HG02870 (cell line): ENCODE data around the gene CCL17.
"Not testable (repeated sequence)": the region's sequence is repeated elsewhere in the genome, so short reads cannot be mapped to it uniquely, and the experiment has no call there.

ENCODE experiments used
- ATAC-seq: cut with Tn5 transposase; IDR thresholded peaks from one replicate; pipeline ENCODE4 v1.9.1; 2021; ENCODE audit warnings: mild to moderate bottlenecking, moderate library complexity; ENCODE audit not compliant: unreplicated experiment

The CCL17 gene

DNA sequence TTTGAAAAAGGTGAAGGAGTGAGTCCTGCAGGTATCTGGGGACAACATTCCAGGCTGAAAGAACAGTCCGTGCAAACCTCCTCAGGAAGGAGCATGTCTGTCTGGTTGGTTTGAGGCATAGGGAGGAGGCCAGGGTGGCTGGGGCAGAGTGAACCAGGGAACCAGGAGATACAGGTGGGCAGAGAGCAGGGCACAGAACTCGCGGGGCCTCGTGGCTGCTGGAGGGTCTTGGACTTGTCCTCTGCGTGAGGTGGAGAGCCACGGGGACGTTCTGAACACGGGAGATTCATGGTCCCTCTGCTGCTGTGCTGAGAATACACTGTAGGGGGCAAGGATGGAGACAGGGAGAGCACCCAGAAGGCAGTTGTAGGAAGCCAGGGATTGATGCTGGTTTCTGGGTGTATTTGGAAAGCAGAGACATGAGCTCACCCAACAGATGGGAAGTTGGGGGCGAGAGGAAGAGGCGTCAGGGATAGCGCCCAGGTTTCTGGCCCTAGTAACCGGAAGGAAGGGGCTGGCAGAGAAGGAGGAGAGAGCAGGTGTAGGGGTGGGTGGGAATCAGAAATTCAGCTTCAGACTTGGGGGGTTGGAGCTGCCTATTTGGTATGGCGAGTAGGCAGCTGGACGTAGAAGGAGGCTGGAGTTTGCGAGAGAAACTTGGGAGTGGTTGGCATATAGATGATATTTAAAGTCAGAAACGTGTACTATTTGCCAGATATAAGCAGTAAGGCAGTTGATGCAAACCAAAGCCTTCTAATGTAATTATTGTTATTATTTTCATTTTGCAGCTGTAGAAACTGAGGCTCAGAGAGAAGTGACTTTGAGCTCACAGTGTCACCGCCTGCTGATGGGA is at the start of gene CCL17:
CCL17 (plus strand) TSS at position 803 of the 853 bp plus-strand sequence. CDS start 9,166 bp downstream, outside the sequence.
- no peak for ATAC-seq

DNA sequence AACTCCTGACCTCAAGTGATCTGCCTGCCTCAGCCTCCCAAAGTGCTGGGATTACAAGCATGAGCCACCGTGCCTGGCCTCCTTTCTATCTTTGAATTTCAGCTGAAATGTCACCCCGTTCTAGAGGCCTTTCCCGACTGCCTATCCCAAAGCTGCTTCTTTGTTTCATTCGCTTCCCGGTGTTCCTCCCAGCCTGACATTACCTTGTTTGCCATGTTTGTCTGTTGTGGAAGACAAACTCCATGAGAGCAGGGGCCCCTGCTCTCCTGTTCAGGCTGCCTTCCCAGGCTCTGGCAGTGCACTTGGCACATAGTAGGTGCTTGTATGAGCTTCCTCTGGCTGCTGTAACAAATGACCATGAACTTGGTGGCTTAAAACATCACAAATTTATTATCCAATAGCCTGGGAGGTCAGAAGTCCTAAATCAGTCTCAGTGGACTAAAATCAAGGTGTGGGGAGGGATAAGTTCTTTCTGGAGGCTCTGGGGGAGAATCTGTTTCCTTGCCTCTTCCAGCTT is 48.6 kb upstream of the CCL17 start:
- no peak for ATAC-seq

DNA sequence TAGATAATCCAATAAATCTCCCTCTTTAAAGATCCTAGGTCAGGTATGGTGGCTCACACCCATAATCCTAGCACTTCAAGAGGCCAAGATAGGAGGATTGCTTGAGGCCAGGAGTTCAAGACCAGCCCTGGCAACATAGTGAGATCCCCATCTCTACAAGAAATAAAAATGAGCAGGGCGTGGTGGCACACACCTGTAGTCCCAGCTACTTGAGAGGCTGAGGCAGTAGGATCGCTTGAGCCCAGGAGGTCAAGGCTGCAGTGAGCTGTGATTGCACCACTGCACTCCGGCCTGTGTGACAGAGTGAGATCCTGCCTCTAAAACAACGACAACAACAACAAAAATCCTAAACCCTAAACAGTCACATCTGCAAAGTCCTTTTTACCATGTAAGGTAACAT is 48.0 kb upstream of the CCL17 start:
- ATAC-seq: no peak

DNA sequence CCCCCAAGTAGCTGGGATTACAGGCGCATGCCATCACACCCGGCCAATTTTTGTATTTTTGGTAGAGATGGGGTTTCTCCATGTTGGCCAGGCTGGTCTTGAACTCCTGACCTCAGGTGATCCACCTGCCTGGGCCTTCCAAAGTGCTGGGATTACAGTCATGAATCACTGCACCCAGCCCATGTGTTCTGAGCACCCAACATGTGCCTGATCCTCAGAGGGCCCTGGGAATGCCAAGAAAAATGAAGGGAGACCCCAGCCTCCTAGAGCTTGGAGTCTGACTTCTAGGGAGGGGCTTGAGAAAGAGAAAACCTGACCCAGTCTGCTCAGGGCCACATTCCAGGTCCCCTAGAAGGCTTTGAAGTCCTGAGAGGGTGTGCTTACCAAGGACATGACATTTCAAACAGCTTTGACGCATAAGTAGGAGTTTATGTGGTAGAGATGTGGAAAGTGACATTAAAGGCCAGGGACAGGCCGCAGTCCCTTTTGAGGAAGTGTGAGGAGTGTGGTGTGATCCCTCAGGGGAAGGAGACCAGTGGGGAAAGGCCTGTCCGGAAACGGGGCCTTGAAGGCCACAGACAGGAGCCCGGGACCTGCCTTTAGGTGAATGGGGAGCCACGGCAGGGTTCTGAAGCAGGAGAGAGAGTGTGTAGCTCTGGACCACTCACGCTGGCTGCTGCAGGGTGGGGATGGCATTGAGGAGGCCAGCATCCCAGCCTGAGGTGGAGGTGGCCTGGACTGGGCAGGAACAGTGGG is 47.1 kb upstream of the CCL17 start:
- ATAC-seq: no peak

DNA sequence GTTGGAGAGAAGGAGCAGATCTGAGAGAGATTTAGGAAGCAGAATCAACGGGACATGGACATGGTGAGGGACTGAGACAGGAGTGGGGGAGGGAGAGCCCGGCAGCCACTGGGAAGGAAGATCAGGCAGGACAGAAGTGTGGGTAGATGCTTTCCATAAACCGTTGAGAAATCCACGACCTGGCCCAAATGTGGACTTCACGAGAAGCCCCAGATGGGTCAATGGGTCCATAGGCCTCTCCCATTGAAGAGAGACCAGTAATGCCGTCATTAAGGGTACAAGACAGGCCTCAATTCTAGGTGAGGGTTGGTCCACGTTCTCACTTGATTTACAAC is 46.5 kb upstream of the CCL17 start:
- ATAC-seq: peak; percentile 15

DNA sequence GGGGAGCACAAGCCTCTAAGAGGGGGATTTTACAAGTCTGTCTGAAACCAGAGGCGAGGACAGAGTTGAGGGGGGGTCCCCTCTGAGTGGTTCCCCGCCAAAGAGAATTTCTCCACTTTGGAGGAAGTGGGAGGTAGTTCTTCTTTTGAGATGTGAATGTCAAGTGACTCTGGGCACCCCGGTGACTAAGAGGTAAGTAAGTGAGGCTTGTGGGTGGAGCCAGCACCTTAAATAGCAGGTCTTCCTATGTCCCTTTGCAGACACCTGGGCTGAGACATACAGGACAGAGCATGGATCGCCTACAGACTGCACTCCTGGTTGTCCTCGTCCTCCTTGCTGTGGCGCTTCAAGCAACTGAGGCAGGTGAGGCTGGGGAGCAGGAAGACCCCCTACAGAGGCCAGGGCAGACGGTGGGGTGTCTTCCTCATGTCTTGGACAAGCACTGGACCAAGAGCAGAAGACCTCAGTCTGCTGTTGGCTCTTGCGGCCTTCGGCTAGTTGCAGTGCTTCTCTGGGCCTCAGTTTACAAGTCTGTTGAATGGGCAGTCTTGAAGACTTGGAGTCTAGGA is 46.0 kb upstream of the CCL17 start, which contains the start of gene CCL22:
CCL22 (plus strand) TSS at position 257 of the 569 bp plus-strand sequence; CDS start at position 291, 34 bp downstream.
- peak; percentile 54 for ATAC-seq

DNA sequence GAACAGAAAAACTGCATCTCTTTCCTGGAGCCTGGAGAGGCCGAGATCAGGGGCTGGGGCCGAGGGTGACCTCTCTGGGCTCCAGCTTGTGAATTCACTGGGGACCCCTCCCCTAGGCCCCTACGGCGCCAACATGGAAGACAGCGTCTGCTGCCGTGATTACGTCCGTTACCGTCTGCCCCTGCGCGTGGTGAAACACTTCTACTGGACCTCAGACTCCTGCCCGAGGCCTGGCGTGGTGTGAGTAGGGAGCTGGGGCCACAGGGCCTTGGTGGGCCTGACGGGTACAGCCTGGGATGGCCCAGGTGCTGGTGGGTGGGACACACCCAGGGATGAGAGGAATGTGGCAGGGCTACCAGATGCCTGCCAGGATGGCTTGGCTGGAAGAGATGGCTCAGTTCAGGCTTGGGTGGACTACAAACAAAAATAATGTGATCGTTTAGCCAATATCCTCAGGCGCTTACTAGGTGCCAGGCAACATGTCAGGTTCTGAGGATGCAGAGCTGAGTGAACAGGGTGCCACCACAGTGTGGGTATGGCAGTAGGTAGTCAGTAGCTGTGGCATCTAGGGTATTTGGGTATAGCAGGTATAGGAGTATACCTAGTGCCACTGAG is 44.1 kb upstream of the CCL17 start:
- no peak for ATAC-seq

DNA sequence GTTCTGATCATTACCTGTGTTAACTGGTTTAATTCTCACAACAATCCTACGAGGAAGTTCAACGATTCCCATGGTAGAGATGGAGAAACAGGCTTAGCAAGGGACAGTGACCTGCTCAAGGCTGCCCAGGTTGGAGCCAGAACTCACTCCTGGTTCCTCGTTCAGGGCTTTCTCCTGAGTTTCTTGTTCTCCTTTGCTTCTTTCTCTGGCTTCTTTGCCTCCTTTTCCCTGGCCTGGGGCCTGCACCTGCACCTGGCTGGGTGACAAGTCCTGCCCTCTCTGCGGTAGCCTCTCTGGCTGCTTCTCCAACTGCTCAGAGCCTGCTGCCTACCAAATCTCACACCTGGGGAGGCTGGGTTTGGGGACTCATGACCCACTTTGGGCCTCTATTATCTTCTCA is 43.2 kb upstream of the CCL17 start:
- no peak for ATAC-seq

DNA sequence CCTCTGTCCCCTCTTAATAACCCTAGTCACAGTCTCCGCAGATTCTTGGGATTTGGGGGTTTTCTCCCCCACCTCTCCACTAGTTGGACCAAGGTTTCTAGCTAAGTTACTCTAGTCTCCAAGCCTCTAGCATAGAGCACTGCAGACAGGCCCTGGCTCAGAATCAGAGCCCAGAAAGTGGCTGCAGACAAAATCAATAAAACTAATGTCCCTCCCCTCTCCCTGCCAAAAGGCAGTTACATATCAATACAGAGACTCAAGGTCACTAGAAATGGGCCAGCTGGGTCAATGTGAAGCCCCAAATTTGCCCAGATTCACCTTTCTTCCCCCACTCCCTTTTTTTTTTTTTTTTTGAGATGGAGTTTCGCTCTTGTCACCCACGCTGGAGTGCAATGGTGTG is 40.4 kb upstream of the CCL17 start:
- no peak for ATAC-seq

DNA sequence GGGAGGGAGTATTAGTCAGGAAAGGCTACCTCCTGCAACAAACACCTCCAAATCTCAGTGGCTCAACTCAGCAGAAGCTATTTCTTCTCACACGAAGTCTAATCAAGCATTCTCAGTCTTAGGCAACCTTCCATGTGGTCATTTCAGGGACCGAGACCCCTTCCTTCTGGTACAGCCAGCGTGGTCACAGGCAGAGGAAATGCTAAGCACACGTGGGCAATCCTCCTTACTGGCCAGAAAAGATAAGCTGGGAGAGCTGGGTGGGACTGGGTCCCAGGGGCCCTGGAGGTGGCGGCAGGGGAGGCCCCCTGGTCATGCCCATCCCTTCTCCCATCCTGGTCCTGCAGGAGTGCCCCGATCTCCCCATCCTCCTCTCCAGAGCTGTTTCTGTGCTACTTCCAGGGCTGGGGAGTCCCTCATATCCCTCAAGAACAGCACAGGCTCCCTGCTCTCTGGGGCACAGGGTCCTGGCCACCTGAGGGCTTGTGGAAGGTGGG is 38.0 kb upstream of the CCL17 start:
- ATAC-seq: no peak

DNA sequence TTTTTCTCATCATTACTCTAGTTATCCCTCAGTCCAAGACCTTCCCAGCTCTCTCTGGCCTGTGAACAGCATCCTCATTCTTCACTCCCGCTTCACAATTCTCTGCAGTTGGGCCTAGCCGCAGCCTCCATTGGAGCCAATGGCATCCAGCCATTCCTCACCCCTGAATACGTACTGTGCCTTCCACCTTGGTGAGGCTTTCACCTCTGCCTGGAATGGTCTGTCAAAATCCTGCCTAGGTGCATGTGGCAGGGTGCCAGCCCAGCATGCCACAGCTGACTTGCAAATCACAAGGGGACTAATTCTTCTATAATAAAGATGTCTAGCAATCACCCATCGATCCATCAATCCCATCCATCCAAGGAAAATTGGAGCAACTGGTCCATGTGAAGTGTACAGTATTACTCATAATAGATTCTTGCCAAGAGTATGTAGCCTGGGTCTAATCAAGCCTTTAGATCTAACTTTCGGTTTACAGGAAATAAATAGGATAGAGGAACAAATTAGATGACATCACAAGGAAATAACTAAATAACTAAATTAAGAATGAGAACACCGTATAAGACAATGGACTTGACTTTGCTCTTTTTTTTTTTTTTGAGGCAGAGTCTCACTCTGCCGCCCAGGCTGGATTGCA is 37.3 kb upstream of the CCL17 start:
- ATAC-seq: no peak

DNA sequence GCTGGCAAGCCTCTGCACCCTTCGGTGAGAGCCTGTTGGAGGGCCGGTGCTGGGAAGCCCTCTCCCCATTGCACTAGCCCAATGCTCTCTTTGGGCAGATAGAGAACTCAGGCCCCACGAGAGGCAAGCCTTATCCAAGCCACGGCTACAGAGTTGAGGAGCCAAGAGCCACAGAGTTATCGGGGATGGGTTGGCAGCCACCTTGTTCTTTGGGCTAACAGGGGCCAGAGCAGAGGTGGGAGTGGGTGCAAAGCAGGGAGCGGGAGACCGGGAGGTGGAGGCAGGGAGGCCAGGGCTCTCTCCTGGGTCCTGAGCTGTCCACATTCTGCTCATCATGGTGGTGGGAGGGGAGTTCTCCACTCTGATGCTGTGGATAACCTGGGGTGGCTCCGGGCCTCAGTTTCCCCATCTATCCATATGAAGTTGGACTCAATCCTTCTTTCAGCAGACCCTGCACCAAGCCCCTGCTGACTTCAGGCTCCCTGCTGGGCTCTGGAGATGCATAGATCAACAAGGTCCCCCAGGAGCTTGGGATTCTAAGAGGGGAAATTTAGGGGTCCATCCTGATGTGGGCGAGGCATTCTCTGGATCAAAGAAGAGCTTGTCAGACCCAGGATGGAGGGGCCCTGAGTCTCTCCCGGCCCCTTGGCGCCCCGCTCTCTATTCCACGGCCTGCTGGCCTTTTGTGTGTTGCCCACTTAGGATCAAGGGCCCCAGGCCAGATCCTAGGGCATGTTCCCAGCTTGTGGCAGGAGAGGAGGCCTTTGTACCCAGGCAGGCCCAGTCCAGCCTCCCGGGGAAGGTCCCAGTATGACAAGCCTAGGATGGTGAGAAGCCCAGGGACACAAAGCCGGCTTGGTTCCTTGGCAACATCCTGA is 32.8 kb upstream of the CCL17 start:
- ATAC-seq: no peak

DNA sequence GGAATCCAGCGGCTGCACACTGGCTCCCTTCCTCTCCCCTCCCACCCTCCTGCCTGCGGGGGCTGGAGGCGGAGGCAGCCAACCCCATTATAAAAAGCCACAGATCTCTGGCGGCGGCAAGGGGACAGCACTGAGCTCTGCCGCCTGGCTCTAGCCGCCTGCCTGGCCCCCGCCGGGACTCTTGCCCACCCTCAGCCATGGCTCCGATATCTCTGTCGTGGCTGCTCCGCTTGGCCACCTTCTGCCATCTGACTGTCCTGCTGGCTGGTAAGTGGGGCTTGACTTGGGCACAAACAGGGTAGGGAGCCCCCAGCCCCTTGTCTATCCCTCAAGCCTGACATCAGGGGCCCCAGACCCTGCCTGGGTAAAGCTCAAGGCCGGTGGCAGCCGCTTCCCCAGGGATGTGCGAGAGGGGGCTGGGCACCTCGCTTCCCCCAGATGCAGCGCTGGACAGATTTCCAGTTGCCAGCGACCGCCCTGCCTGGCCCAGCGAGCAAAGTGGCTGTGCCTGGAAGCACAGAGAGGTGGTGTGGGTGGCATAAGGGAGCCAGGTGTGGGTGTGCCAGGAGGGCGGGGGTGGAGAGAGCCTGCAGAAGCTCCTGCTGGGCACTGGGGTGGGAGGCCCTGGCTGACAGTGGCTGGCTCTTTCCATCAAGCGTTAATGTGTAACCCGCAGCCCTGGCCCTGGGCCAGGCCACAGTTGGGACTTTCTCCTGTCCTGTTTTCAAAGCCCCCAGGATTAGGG is 32.0 kb upstream of the CCL17 start, which contains the start of gene CX3CL1:
CX3CL1 (plus strand) TSS at position 119 of the 745 bp plus-strand sequence; CDS start at position 198, 79 bp downstream.
- no peak for ATAC-seq

DNA sequence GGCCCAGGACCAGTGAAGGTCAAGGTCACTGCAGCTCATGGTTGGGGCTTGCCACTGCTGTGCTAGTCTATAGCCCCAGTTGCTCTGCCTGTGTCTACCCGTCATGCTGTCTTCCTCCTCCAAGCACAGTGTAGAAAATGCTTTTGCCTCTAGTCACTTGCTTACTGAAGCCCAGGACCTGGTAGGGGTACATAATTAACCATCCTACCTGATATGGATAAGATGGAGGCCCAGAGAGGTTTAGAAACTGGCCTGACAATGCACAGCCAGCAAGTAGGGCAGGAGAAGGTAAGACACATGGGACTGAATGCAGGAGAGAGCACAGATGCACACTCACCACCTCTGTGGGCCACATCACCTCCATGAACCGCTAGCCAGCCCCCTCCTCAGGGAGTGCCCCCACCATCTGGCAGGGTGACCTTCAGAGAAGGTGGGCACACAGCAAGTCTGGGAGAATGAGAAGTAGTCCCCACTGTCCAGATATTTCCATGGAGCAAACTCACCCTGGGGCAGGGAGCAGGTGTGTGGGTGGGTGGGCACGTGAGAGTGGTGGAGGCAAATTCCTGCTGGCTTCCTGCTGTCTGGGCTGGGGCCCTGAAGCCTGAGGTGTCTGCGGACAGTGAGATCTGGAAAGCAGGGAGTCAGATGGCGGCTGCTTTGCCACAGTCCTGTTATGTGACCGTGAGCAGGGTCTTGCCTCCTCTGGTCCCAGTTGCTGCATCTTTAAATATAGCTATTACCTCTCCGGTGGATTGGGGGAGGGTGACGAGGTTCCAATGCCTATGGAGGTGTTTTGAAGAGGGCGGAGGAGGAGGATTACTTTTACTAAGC is 31.2 kb upstream of the CCL17 start:
- no peak for ATAC-seq

DNA sequence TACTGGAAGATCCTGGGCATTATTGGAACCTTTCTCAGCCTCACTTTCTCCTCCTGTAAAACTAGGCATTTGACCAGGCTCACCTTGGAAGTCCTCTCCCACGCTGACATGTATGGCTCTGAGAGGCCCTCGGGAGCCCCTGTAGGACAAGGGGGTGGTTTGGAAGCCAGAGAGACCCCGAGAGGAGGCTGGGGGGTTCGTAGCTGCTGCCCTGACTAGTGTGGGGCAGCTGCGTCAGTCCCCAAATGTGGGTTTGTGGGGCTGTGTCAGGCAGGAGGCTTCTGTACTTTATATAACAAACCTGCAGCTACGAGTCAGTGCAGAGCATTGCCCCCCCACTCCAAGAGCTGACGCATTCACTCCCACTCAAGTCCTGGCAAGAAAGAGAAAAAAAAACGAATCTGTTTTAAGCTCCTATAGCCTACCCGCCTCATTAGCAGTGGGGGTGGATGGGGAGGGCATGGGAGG is 30.5 kb upstream of the CCL17 start:
- no peak for ATAC-seq

DNA sequence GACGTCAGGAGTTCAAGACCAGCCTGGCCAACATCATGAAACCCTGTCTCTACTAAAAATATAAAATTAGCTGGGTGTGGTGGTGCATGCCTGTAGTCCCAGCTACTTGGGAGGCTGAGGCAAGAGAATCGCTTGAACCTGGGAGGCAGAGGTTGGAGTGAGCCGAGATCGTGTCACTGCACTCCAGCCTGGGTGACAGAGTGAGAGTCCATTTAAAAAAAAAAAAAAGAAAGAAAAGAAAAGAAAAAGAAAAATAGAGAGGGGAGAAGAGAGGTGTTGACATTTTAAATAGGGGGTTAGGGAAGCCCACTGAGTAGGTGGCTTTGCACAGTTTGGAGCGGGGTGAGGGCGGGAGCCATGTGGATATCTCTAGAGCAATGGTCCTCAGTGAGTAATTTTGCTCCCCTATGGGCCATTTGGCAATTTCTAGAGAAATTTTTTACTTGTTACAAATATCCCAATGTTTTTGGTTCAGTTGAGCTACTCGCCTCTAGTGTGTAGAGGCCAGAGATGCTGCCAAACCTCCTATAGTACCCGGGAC is 29.6 kb upstream of the CCL17 start:
- ATAC-seq: not testable (repeated sequence)

DNA sequence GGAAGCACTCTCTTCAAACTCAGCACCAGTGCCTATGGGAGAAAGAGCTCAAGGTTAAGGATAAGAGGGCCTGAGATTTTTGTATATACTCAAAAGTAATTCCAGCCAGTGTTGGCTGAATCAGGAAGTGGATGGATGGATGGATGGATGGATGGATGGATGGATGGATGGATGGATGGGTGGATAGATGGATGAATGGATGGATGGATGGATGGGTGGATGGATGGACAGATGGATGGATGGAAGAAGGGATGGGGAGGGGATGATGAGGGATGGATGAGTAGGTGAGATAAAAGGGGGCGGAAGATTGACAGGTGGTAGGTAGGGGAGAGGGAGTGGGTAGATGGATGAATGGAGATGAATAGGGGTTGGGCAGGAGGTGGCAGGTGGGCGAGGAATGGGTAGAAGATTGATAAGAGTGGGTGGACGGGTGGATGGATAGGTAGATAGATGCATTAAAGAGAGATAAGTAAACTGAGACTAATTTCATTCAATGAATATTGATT is 28.2 kb upstream of the CCL17 start:
- ATAC-seq: no peak
